Neural cell (in vitro differentiated cells): Measurements from ENCODE around the gene ACOX2. TPM values are rescaled to one million over a fixed set of nuclear protein-coding genes. Genes with fewer than 3 reads are reported as not detected.

ENCODE experiments used
- H2AFZ ChIP-seq: fragments of 200-600, 300-800 bp; sonication (generic), shearing (Covaris generic); 2 replicates; pipeline ENCODE4 v1.6.0; 2014; ENCODE audit warnings: low read depth, mild to moderate bottlenecking, antibody characterized with exemption, low read length, moderate library complexity
- H3F3A ChIP-seq: fragments of 200-600 bp; shearing (Covaris generic); 2 replicates; pipeline ENCODE4 v1.6.1; 2016; ENCODE audit warnings: mild to moderate bottlenecking, moderate library complexity, mixed read lengths, antibody characterized with exemption, low read length; ENCODE audit not compliant: insufficient read depth, poor library complexity, severe bottlenecking
- H3K27ac ChIP-seq: fragments of 200-600, 300-800 bp; sonication (generic), shearing (Covaris generic); 2 replicates; pipeline ENCODE4 v1.5.1; 2014; ENCODE audit warnings: mild to moderate bottlenecking, low read length, moderate library complexity
- H3K27me3 ChIP-seq: fragments of 300-800, 200-600 bp; sonication (generic), shearing (Covaris generic); 2 replicates; pipeline ENCODE4 v1.6.0; 2014; ENCODE audit warnings: mild to moderate bottlenecking, low read depth, low read length, moderate library complexity; ENCODE audit not compliant: insufficient read depth
- H3K36me3 ChIP-seq: fragments of 300-800, 200-600 bp; sonication (generic), shearing (Covaris generic); 2 replicates; pipeline ENCODE4 v1.5.1; 2014; ENCODE audit warnings: mild to moderate bottlenecking, antibody characterized with exemption, low read length, moderate library complexity; ENCODE audit not compliant: insufficient read depth
- H3K4me2 ChIP-seq: fragments of 300-800, 200-600 bp; sonication (generic), shearing (Covaris generic); 2 replicates; pipeline ENCODE4 v1.6.0; 2014; ENCODE audit warnings: mild to moderate bottlenecking, low read length
- H3K4me3 ChIP-seq: fragments of 300-800, 200-600 bp; sonication (generic), shearing (Covaris generic); 2 replicates; pipeline ENCODE4 v1.5.1; 2014; ENCODE audit warnings: mild to moderate bottlenecking, low read length, moderate library complexity
- H3K79me2 ChIP-seq: fragments of 200-600 bp; shearing (Covaris generic); replicated peaks from 2 replicates; pipeline ENCODE4 v1.6.0; 2014; ENCODE audit warnings: mild to moderate bottlenecking, low read length, moderate library complexity; ENCODE audit not compliant: insufficient read depth
- H3K9ac ChIP-seq: fragments of 300-800, 200-600 bp; sonication (generic), shearing (Covaris generic); 2 replicates; pipeline ENCODE4 v1.6.1; 2016; ENCODE audit warnings: mild to moderate bottlenecking, low read length, mixed read lengths
- H3K9me2 ChIP-seq: fragments of 200-600 bp; shearing (Covaris generic); 2 replicates; pipeline ENCODE4 v1.6.1; 2016; ENCODE audit warnings: mild to moderate bottlenecking, low read length, mixed read lengths; ENCODE audit not compliant: insufficient read depth
- H3K9me3 ChIP-seq: fragments of 200-600, 300-800 bp; sonication (generic), shearing (Covaris generic); 2 replicates; pipeline ENCODE4 v1.6.1; 2016; ENCODE audit warnings: mild to moderate bottlenecking, mixed run types, low read length, moderate library complexity, mixed read lengths
- H4K20me1 ChIP-seq: fragments of 200-600 bp; shearing (Covaris generic); 2 replicates; pipeline ENCODE4 v1.6.1; 2016; ENCODE audit warnings: mild to moderate bottlenecking, mixed run types; ENCODE audit not compliant: insufficient read depth
- CTCF ChIP-seq: fragments of 450-650 bp; IDR thresholded peaks from 2 replicates; pipeline ENCODE4 v1.5.1; 2014; ENCODE audit warnings: antibody characterized with exemption, mild to moderate bottlenecking, moderate library complexity; ENCODE audit not compliant: poor library complexity, severe bottlenecking
- EP300 ChIP-seq: fragments of 450-650 bp; conservative IDR thresholded peaks from 2 replicates; pipeline ENCODE4 v1.6.1; 2014; ENCODE audit warnings: antibody characterized with exemption, mild to moderate bottlenecking, moderate library complexity; ENCODE audit not compliant: poor library complexity, severe bottlenecking
- EZH2 ChIP-seq: fragments of 200-600, 300-800 bp; shearing (Covaris generic), sonication (generic); IDR thresholded peaks from 2 replicates; pipeline ENCODE4 v1.6.1; 2014; ENCODE audit warnings: antibody characterized with exemption, low read length, borderline replicate concordance, mild to moderate bottlenecking; ENCODE audit not compliant: insufficient read depth, poor library complexity, severe bottlenecking
- MXI1 ChIP-seq: fragments of 450-650 bp; conservative IDR thresholded peaks from 2 replicates; pipeline ENCODE4 v1.6.1; 2014; ENCODE audit warnings: antibody characterized with exemption, mild to moderate bottlenecking; ENCODE audit not compliant: poor library complexity, severe bottlenecking
- POLR2AphosphoS5 ChIP-seq: IDR thresholded peaks from 2 replicates; pipeline ENCODE4 v1.6.1; 2012
- RAD21 ChIP-seq: fragments of 450-650 bp; conservative IDR thresholded peaks from 2 replicates; pipeline ENCODE4 v1.6.1; 2014; ENCODE audit warnings: antibody characterized with exemption, mild to moderate bottlenecking, moderate library complexity
- SMC3 ChIP-seq: fragments of 450-650 bp; conservative IDR thresholded peaks from 2 replicates; pipeline ENCODE4 v1.6.1; 2014; ENCODE audit warnings: antibody characterized with exemption, mild to moderate bottlenecking, moderate library complexity; ENCODE audit not compliant: poor library complexity
- TAF1 ChIP-seq: IDR thresholded peaks from 2 replicates; pipeline ENCODE4 v1.6.1; 2012; ENCODE audit warnings: low read depth
- polyA plus RNA-seq: library from polyadenylated mRNA; depleted of rRNA; stranded (reverse); fragments of >200 nt; gene quantifications from 2 replicates; pipeline ENCODE4 v1.2.3, GENCODE V29; 2014
- TF ChIP-seq, protein P1 (sequence below): IDR thresholded peaks from 2 replicates; pipeline ENCODE4 v1.6.1; 2012; ENCODE audit warnings: borderline replicate concordance

The ACOX2 gene
- polyA plus RNA-seq, 1 donor from 2014 or later: not detected

DNA sequence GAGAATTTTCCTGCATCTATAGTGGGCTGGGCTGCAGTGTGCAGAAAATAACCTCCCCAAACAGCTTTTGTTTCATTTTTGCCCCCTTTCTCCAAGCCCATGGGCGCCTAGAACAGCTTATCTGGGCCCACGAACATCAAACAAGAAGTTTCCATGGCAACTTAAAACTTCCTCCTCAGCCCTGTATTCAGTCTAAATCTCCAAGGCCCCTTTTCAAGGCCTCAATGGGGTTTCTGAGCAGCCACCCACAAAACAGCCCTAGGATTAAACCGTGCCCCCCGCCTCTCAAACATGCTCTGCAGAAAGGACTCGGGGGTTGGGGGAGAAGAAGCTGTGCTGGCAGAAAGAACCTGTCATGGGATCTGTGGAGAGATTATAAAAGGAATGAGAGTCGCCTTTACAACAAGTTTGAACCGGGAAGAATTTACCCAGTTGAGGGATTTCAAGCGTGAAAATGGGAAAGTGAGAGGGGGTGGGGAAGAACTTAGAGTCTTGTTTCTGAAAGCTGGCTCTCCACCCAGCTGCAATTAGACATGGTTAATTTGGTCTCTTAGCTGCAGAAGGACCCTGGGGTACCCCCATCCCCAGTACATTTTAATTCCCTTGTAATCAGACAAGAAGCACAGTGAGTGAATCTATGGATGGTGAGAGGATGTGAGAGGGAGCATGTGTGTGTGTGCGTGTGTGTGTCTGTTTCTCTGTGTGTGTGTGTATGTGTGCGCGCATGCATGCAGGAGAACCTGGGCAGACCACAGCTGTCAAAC lies 44.5 kb upstream of the ACOX2 start:
- H3K79me2 ChIP-seq: no peaks in the 10 kb centered on the region
- no peaks in the 10 kb centered on the region for H4K20me1 ChIP-seq
- H3K36me3 ChIP-seq: no peaks in the 10 kb centered on the region
- no peaks in the 10 kb centered on the region for H3K9me3 ChIP-seq
- H3K4me3 ChIP-seq: peak overlapping the region; percentile 47
- peaks cover 19% of the 10 kb centered on the region for H3K27me3 ChIP-seq
- H3F3A ChIP-seq: peaks cover 4% of the 10 kb centered on the region
- no peak overlapping the region for H2AFZ ChIP-seq
- H3K27ac ChIP-seq: peak overlapping the region; percentile 30
- H3K9ac ChIP-seq: no peak overlapping the region
- TF ChIP-seq, protein P1, sequence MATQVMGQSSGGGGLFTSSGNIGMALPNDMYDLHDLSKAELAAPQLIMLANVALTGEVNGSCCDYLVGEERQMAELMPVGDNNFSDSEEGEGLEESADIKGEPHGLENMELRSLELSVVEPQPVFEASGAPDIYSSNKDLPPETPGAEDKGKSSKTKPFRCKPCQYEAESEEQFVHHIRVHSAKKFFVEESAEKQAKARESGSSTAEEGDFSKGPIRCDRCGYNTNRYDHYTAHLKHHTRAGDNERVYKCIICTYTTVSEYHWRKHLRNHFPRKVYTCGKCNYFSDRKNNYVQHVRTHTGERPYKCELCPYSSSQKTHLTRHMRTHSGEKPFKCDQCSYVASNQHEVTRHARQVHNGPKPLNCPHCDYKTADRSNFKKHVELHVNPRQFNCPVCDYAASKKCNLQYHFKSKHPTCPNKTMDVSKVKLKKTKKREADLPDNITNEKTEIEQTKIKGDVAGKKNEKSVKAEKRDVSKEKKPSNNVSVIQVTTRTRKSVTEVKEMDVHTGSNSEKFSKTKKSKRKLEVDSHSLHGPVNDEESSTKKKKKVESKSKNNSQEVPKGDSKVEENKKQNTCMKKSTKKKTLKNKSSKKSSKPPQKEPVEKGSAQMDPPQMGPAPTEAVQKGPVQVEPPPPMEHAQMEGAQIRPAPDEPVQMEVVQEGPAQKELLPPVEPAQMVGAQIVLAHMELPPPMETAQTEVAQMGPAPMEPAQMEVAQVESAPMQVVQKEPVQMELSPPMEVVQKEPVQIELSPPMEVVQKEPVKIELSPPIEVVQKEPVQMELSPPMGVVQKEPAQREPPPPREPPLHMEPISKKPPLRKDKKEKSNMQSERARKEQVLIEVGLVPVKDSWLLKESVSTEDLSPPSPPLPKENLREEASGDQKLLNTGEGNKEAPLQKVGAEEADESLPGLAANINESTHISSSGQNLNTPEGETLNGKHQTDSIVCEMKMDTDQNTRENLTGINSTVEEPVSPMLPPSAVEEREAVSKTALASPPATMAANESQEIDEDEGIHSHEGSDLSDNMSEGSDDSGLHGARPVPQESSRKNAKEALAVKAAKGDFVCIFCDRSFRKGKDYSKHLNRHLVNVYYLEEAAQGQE: no peak
- TF ChIP-seq RAD21 (no peak), CTCF (no peak), EP300 (no peak), EZH2 (no peak), MXI1 (no peak), TAF1 (no peak), POLR2AphosphoS5 (no peak), SMC3 (no peak)
- no peaks in the 10 kb centered on the region for H3K9me2 ChIP-seq
- H3K4me2 ChIP-seq: peak overlapping the region; percentile 56

GRCh38 chr3:58580826-58581327 lies 43.9 kb upstream of the ACOX2 start:
- H3K9me2 ChIP-seq: no peaks in the 10 kb centered on the region
- H3K27me3 ChIP-seq: peaks cover 12% of the 10 kb centered on the region
- no peaks in the 10 kb centered on the region for H4K20me1 ChIP-seq
- peaks cover 4% of the 10 kb centered on the region for H3F3A ChIP-seq
- no peak overlapping the region for H2AFZ ChIP-seq
- TF ChIP-seq EZH2 (no peak), EP300 (no peak), MXI1 (no peak), TAF1 (no peak), CTCF (no peak), SMC3 (no peak), POLR2AphosphoS5 (no peak), RAD21 (no peak)
- TF ChIP-seq, protein P1: no peak
- peak overlapping the region; percentile 47 for H3K4me3 ChIP-seq
- H3K4me2 ChIP-seq: peak overlapping the region; percentile 56
- H3K36me3 ChIP-seq: no peaks in the 10 kb centered on the region
- peak overlapping the region; percentile 30 for H3K27ac ChIP-seq
- H3K9ac ChIP-seq: no peak overlapping the region
- no peaks in the 10 kb centered on the region for H3K79me2 ChIP-seq
- no peaks in the 10 kb centered on the region for H3K9me3 ChIP-seq
